ENCODE measurements around the gene CD59.
"Not testable (repeated sequence)": the region's sequence is repeated elsewhere in the genome, so short reads cannot be mapped to it uniquely, and the experiment has no call there.

The CD59 gene

DNA sequence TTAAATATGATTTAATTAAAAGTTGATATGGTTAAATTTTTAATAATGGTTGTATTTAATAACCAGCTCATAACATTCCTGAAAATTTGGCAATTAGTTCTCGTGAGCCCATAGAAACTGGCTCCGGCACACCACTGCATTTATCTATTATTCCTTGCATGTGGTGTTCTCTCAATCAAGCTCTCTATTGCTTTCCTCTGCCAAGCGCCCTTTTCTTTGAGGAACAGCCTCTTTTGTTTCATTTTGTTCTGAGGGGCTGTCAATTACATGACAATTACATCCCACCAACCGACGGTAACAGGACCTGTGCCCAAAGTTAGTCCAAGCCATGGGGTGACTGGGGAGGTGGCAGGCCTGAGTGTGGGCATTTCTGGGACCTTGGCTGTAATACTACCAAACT, 43.7 kb downstream of the CD59 start:
- DNase-seq (ENCODE audit: low read depth in 2 of 2) = no peak

DNA sequence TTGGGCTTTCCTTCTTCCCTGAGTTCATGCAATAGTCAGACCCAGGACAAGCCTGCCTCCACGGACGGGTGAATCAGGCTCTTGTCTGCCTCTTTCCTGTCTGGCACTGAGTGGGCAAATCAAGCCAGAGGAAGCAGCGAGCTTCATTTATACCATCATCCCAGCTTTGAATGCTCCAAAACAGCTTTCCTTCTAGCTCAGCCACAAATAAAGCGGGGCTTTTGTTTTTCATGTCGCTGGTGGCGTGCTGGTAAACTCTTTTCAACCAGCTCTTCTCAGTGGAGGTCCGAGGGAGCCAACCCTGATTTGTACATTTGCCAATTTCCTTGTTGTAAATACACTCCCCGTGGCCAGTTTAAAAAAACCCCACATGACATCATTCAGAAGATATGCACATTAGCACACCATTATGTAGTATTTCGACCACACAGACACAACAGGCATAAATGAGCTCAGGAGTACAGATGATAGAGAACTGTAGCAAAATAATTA, 44.2 kb downstream of the CD59 start:
- no peak for DNase-seq (ENCODE audit: low read depth in 2 of 2)

DNA sequence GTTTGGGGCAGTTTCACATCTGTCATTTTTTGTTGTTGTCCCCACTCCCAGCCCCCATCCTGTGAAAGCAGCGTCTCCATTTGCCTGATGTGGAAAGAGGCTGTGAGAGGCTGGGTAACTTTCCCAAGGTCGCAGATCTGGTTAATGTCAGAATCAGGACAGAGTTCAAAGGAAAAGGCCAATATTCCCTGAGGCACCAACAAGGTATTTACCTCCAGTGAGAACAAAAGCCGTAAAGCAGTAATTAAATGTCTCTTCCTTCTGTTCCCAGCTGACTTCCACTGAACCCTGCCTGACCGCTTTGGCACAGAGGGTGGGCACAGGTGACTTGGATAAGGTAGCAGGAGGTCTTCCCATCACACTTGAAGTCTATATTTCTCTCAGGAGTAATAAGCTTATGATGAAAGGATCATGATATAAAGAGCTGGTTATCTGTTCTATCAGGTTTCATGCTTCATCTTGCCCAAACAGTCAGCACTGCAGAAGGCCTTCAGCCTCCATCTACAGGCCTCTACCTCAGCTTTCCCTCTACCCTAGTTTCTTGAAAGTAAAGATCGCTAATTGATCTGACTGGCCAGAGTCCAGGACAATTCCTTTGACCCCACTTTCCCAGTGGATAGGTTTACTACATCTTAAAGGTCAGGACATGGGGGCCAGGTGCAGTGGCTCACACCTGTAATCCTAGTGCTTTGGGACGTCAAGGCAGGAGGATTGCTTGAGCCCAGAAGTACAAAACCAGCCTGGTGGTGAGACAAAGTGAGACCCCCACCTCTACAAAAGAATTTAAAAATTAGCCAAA, 45.0 kb downstream of the CD59 start:
- no peak for DNase-seq (ENCODE audit: low read depth in 2 of 2)

DNA sequence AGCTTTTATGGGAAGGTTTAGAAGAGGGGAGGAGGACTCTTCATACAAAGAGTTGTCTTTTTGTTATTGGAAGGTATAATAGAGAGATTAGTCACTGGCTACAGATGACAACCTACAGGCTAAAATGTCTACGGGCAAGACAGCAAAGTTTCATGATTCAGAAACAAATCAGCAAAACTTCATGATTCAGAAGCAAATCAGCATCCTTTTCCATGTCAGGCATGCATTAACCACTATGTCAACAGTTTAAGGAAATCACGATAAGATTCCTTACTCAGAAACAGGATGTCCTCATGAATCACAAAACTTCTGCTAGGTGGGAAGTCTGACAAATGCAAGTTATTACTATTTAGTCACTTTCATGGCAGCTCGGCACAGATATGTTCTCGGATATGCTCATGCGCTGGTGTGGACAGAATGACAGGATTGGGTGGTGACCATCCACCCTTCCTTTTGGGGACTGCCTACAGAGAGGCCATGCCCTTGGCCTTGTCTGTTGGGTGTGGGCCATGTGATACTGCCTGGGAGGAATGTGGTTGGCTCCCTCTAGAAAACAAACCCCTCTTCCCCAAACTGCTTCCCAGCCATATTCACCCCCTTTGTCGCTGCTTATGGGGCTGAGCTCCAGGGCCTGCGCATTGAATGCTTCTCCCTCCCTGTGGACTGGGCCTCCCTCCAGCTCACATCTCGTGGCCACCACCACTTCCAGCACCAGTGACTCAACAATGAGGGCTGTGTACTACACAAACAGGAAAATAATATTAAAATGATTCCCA, 45.7 kb downstream of the CD59 start:
- no peak for DNase-seq (ENCODE audit: low read depth in 2 of 2)

DNA sequence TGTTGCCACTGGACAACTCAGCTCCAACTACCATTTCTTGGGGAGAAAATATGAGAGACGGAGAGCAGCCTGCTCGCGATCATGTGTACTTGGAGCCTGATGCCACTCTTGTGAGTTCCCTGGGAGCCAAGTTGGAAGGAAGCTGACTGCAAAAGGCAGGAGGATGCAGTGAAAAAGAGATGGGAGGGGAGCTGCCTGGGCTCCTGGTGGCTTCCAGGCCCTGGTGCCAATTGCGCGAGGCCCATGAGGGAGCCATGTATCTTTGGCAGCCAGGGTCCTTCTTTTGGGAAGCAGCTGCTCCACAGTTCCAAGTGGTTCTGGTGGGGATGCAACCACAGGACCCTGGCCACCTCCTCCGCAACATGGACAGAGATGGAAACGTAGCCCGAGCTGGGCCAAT, 46.7 kb downstream of the CD59 start:
- DNase-seq (ENCODE audit: low read depth in 2 of 2) = no peak

- no peak for DNase-seq (ENCODE audit: low read depth in 2 of 2)
Measured at GRCh38 chr11:33689085-33689484, 47.1 kb downstream of the CD59 start.

DNA sequence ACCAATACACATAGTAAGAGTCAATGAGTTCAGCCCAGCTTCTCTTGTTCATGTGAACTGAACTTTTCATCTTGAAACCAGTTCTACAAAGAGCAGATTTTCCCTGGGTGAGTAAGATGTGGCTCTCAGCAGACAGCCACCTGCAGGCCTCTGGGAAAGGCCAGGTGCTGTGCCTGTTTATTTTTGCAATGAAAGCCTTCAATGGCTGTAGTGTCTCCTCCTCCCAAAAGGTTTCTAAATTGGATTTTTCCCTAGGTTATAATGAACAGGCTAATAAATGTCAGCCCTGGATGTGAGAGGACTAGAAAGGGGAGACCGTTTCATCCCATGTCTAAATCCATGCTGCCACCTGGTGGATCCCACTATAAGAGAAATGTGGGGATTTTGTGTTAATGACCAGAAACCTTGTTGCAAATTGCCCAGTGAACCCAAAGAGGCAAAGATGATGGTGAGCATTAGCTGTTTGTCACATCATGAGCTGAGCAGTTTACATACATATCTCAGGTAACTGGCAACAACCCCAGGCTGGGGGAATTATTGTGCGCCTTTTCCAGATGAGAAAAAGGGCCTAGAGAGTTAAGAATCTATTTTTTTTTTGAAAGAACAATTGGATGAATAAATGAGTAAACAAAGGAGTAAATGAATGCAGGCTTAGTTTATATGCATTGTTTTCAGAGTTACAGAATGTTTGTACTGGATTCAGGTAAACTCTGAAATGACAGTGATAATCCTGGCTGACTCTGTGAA, 48.3 kb downstream of the CD59 start:
- DNase-seq (ENCODE audit: low read depth in 2 of 2) = no peak

GRCh38 chr11:33685082-33685481, 51.1 kb downstream of the CD59 start:
- no peak for DNase-seq (ENCODE audit: low read depth in 2 of 2)

GRCh38 chr11:33684003-33684706, 52.1 kb downstream of the CD59 start:
- DNase-seq (ENCODE audit: low read depth in 2 of 2) = no peak

DNA sequence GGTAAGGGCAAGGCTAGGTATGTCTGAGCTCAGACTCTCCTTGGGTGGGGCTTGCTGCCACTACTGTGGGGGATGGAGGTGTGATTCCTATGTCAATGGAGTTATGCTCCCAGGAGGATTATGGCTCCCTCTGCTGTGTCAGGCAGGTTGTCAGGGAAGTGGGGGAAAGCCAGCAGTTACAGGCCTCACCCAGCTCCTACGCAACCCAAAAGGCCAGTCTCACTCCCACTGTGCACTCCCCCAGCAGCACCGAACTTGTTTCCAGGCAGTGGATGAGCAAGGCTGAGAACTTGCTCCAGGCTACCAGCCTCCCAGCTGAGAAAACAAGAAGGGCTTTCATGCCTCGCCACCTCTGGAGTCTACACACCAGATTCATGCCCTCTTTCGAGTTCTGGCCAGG, 53.8 kb downstream of the CD59 start:
- no peak for DNase-seq (ENCODE audit: low read depth in 2 of 2)

DNA sequence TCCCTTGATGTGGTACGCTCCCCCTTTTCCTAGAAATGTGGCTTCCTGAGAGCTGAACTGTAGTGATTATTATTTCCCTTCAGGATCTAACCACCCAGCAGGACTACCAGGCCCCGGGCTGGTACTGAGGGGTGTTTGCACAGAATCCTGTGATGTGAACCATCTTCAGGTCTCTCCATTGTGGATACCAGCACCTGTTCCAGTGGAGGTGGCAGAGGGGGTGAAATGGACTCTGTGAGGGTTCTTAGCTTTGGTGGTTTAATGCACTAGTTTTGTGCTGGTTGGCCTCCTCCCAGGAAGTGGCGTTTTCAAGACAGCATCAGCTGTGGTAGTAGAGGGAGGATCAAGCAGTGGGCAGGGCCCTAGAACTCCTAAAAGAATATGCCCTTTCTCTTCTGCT, 54.2 kb downstream of the CD59 start:
- no peak for DNase-seq (ENCODE audit: low read depth in 2 of 2)

DNA sequence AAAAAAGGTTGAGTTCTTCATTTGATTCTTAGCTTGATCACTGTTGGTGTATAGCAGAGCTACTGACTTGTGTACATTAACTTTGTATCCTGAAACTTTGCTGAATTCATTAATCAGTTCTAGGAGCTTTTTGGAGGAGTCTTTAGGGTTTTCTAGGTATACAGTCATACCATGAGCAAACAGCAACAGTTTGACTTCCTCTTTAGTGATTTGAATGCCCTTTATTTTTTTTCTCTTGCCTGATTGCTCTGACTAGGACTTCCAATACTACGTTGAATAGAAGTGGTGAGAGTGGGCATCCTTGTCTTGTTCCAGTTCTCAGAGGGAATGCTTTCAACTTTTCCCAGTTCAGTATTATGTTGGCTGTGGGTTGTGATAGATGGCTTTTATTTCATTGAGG, 57.6 kb downstream of the CD59 start:
- DNase-seq (ENCODE audit: low read depth in 2 of 2) = not testable (repeated sequence)

DNA sequence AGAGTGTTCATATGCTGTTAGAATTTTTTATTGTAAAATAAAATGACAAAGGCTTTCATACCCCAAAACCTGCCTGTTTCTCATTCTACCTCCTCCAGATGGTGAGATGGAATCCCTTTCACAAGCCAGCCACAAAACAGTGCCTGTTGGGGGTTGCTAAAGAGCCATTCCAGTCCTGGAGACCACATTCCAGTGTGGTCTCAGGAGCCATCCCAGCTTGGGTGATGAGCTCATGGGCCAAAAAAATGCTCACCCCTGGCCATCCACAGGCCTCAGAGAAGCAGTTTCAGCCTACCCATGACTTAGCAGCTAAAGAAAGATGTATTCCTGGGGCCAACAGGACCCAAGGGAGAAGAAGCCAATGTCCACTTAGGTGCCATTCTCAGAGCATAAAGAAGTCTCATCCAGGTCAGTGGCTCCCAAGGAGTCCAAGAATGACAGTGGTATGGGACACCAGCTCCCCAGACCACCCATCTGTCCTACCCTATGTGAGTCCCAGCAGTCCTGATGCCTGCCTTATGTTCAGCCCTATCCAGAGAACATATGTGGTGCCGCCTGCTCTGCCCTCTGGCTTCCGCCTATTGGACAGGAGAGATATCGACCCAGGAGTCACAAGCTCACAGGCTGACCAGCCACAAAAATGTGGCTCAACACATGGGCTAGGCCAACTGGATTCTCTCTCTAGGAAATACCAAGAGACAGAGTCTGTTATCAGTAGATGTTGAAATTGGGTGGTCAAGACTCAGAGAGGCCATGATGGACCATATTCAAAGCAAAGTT, 62.0 kb downstream of the CD59 start:
- DNase-seq (ENCODE audit: low read depth in 2 of 2) = no peak

GRCh38 chr11:33672273-33672672, 64.0 kb downstream of the CD59 start:
- DNase-seq (ENCODE audit: low read depth in 2 of 2) = no peak

DNA sequence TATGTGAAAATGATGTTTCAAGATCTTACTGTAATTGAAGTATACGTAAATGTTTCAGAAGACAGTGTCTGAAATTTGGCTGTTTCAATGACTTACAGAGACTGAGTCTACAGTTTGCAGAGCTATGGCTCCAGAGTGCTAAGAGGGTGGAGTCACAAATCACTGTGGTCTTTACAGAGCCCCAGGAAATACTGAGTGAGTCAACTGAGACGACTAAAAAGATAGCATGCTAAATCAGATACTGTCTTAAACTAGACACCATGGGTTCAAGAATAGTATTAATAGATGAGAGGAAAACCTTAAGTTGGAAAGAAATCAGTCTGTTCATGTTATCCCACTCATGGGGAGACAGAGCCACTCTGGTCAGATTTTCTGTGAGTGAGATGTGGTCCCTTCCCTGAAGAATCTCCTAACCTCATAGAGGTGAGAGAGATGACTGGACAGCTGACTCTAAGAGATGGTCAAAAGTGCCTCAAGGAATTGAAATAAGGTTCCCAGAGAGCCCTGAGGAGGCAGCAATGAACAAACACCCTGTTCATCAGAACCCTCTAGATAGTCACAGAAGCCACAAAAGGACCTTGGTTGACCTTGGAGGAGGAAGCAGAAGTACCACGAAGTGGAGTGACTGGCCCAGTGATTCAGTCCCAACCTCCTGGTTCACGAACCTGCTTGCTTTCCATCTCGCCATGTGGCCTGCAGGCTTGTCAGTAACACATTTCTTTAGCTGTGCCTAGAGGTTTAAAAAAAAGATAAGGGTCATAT, 65.8 kb downstream of the CD59 start:
- DNase-seq (ENCODE audit: low read depth in 2 of 2) = no peak

DNA sequence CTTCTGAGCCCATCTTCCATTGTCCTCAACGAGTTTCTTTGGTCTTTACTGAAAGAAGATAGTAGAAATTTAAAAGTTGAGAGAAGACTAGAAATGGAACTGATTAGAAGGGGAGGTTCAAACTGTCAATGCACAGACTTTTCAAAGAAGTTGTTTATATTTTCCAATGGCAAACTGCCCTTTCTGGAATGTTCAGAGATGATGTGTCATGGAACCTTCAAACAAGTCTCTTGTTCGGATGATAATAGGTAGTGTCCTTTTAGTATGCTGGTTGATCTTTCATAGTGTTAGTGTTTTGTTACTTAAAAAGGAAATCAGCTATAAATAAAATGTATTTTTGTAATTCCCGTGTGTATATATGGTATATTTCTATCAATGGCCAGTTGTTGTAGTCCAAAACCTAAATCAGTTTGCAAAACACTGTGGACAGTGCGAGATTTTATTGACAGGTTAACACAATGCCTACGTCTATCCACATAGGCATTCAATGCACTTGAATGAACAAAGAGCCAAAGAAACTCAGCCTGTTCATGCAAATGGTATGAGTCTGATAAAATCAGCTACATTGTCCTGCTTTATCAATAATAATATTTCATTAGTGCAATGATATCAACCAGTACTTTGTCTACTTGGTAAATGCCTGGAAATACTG, 66.5 kb downstream of the CD59 start:
- no peak for DNase-seq (ENCODE audit: low read depth in 2 of 2)

DNA sequence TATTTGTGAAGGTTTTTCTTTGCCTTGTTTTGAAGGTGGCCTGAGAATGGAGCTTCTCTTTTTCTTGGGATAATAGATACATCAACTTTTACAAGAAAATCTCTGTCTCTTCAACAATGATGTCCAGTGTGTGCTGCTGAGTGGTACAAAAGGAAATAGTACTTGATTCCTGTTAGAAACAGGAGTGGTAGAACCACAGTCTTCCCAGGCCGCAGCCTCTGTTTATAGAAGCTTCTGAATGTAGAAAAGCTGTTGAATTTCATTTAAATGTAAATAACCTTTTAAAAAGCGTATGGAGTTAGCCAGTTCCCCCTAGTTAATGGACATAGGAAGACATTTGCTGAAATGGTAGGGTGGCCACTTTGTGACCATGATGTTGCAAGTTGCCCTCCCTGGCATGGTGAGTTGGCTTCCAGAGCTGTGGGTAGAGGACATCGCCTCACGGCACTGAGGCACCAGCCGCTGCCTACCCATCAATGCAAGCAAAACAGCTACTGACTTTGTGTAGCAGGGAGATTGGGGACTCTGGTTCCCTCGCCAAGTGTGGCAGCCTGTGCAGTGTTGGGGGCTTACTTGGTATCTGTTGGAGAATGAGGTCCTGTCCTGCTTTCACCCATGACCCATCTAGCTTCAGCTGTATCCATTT, 67.1 kb downstream of the CD59 start:
- DNase-seq (ENCODE audit: low read depth in 2 of 2) = no peak

DNA sequence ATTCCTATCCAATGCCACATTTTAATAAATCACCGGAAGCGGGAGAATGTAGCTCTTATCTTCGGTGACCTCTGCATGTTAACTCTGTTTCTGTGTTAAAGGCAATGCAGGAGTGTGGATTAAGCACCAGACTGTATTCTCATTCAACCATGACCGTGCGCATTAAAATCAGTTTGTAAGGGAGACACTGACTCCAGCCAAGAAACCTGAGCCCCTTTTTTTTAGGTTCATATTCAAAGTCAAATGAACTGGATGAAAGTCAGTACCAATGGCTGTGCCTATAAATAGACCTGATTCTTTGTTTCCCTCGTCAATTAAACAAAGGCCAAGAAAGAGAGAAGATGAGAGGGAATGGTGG, 67.8 kb downstream of the CD59 start:
- no peak for DNase-seq (ENCODE audit: low read depth in 2 of 2)

GRCh38 chr11:33667819-33668467, 68.3 kb downstream of the CD59 start:
- no peak for DNase-seq (ENCODE audit: low read depth in 2 of 2)

Measured in stimulated activated CD8-positive, alpha-beta memory T cell treated with anti-CD3 and anti-CD28 coated beads, Interleukin-2, amount 100 ng/mL, for 48 hours (primary cell).